Ovary (tissue), 3 donors: ENCODE data around the gene GPR84.

ENCODE experiments used
- CTCF ChIP-seq, 3 donors: fragments of 450-650 bp in 2 of 3; fragments of 200-600 bp in 1 of 3; IDR thresholded peaks; one replicate each; pipeline versions ENCODE4 v1.5.1 to v1.8.0; 2016 to 2022; ENCODE audit warnings: antibody characterized with exemption in 3 of 3, mild to moderate bottlenecking in 1 of 3
- POLR2A ChIP-seq: fragments of 450-650 bp; IDR thresholded peaks from one replicate; pipeline ENCODE4 v1.6.1; 2017; ENCODE audit warnings: antibody characterized with exemption, mild to moderate bottlenecking, moderate library complexity
- donor health status: DM: no; HTN: no; CAD: no.

- no peak for TF ChIP-seq CTCF (IDR thresholded peaks at IDR 0.05)
- no peak for TF ChIP-seq POLR2A
These were observed 11.1 kb downstream of the GPR84 start for GRCh38 chr12:54352891-54353874.
